HEK293T (cell line): Measurements from ENCODE around the gene LRWD1.
"Not testable (repeated sequence)": the region's sequence is repeated elsewhere in the genome, so short reads cannot be mapped to it uniquely, and the experiment has no call there.

Experiments used
- CTCF ChIA-PET: fragments of 350-600 bp; formaldehyde crosslinking; extraction: SDS; loops from one replicate; lab custom pipeline; 2021; ENCODE audit warnings: antibody characterized with exemption, inconsistent platforms; lab: Yijun Ruan, JAX
- POLR2A ChIA-PET: fragments of 350-600 bp; formaldehyde crosslinking; extraction: SDS; loops from one replicate; lab custom pipeline; 2020; ENCODE audit warnings: antibody characterized with exemption, inconsistent platforms; lab: Yijun Ruan, JAX
- DNase-seq: peaks from one replicate; pipeline ENCODE4 v3.0.0; 2012; ENCODE audit warnings: mixed read lengths; ENCODE audit errors: extremely low spot score
- ARNT ChIP-seq: fragments of 450-650 bp; IDR thresholded peaks from 2 replicates; pipeline ENCODE4 v1.6.1; 2017; ENCODE audit warnings: mild to moderate bottlenecking
- BHLHE40 ChIP-seq: fragments of 450-650 bp; IDR thresholded peaks from 2 replicates; pipeline ENCODE4 v1.6.1; 2016; ENCODE audit warnings: mild to moderate bottlenecking, moderate library complexity, borderline replicate concordance
- CTBP1 ChIP-seq: fragments of 450-650 bp; IDR thresholded peaks from 2 replicates; pipeline ENCODE4 v1.6.1; 2016; ENCODE audit warnings: borderline replicate concordance
- ELF4 ChIP-seq: fragments of 450-650 bp; IDR thresholded peaks from 2 replicates; pipeline ENCODE4 v1.6.1; 2017; ENCODE audit warnings: antibody characterized with exemption
- FOXA1 ChIP-seq: fragments of 450-650 bp; IDR thresholded peaks from 2 replicates; pipeline ENCODE4 v1.6.1; 2016; ENCODE audit warnings: mild to moderate bottlenecking
- FOXK2 ChIP-seq: fragments of 450-650 bp; IDR thresholded peaks from 2 replicates; pipeline ENCODE4 v1.6.1; 2016; ENCODE audit warnings: mild to moderate bottlenecking
- FOXM1 ChIP-seq: fragments of 450-650 bp; IDR thresholded peaks from 2 replicates; pipeline ENCODE4 v1.6.1; 2017; ENCODE audit warnings: mild to moderate bottlenecking, borderline replicate concordance
- HDGF ChIP-seq: fragments of 450-650 bp; IDR thresholded peaks from 2 replicates; pipeline ENCODE4 v1.6.1; 2017; ENCODE audit warnings: antibody characterized with exemption, borderline replicate concordance
- L3MBTL2 ChIP-seq: fragments of 450-650 bp; conservative IDR thresholded peaks from 2 replicates; pipeline ENCODE4 v1.6.1; 2016; ENCODE audit warnings: mild to moderate bottlenecking
- LEF1 ChIP-seq: fragments of 450-650 bp; IDR thresholded peaks from 2 replicates; pipeline ENCODE4 v1.6.1; 2017; ENCODE audit warnings: mild to moderate bottlenecking, borderline replicate concordance
- NFRKB ChIP-seq: fragments of 450-650 bp; IDR thresholded peaks from 2 replicates; pipeline ENCODE4 v1.6.1; 2016; ENCODE audit warnings: mild to moderate bottlenecking, moderate library complexity
- PKNOX1 ChIP-seq: fragments of 450-650 bp; IDR thresholded peaks from 2 replicates; pipeline ENCODE4 v1.6.1; 2016
- SP1 ChIP-seq: fragments of 450-650 bp; IDR thresholded peaks from 2 replicates; pipeline ENCODE4 v1.6.1; 2017
- SUZ12 ChIP-seq: fragments of 450-650 bp; IDR thresholded peaks from 2 replicates; pipeline ENCODE4 v1.6.1; 2016; ENCODE audit warnings: mild to moderate bottlenecking
- TARDBP ChIP-seq: fragments of 450-650 bp; IDR thresholded peaks from 2 replicates; pipeline ENCODE4 v1.6.1; 2016
- ZNF384 ChIP-seq: fragments of 450-650 bp; IDR thresholded peaks from 2 replicates; pipeline ENCODE4 v1.6.1; 2016

LRWD1 gene

DNA sequence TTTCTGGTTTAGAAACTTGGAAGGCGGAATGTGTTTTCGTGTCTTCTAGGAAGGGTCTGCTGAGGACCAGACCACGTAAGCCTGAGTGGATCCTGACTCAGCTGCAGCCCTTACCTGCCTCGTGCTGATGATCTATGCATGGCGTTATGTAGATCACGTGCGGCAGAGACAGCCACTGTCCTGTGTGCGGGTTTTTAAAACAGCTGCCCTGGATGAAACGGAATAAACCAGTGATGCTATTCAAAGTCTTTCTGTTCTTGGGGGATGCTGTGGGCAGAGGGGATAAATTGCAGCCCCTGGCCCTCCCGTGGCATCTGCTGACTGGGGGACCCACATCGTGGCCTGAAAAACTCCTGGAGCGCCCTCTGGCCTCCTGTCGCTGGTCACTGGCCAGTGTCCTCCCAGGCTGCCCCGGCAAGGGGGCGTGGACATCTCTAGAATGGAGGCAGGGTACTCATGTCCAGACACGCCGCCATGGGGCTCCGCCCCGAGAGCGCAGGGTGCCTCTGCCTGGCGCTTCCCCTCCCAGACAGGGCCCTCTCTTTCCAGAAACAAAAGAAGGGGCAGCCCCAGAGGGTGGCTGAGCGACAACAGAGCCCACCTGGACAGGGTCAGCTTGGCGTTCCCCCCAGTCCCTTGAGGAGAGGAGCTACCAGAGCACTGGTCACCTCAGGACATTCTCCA lies 13.3 kb upstream of the LRWD1 start:
- no peak for TF ChIP-seq FOXA1
- TF ChIP-seq LEF1, result no peak
- no peak for TF ChIP-seq FOXM1
- no peak for TF ChIP-seq BHLHE40
- no peak for TF ChIP-seq ZNF384
- no peak for TF ChIP-seq PKNOX1
- no peak for TF ChIP-seq TARDBP
- no peak for TF ChIP-seq ARNT
- no peak for TF ChIP-seq L3MBTL2
- TF ChIP-seq FOXK2, result no peak
- no peak for TF ChIP-seq SUZ12
- no peak for TF ChIP-seq HDGF
- no peak for TF ChIP-seq CTBP1
- no peak for TF ChIP-seq SP1
- TF ChIP-seq ELF4, result no peak
- ChIA-PET POLR2A (no interaction called here), CTCF (no interaction called here)
- no peak for DNase-seq

DNA sequence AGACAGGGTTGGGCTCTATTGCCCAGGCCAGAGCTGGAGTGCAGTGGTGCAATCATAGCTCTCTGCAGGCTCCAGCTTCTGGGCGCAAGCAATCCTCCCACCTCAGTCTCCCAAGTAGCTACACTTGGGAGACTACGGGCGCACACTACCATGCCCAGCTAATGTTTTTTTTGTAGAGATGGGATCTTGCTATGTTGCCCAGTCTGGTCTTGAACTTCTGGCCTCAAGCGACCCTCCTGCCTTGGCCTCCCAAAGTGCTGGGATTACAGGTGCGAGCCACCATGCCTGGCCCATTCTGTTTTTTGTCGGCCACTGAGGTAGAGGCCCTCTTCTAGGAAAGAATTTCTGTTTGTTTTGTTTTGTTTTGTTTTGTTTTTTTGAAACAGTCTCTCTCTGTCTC lies 12.3 kb upstream of the LRWD1 start:
- DNase-seq, result no peak
- CTCF ChIA-PET, result no interaction called here
- POLR2A ChIA-PET, result no interaction called here
- TF ChIP-seq LEF1, result no peak
- TF ChIP-seq SP1, result no peak
- TF ChIP-seq PKNOX1, result no peak
- no peak for TF ChIP-seq SUZ12
- no peak for TF ChIP-seq ARNT
- no peak for TF ChIP-seq ZNF384
- TF ChIP-seq FOXK2, result no peak
- TF ChIP-seq ELF4, result no peak
- no peak for TF ChIP-seq HDGF
- TF ChIP-seq FOXM1, result no peak
- TF ChIP-seq NFRKB, result no peak
- TF ChIP-seq BHLHE40, result no peak
- TF ChIP-seq CTBP1, result no peak
- TF ChIP-seq TARDBP, result no peak
- no peak for TF ChIP-seq FOXA1

- no peak for TF ChIP-seq FOXM1
- no peak for TF ChIP-seq ARNT
- TF ChIP-seq FOXA1, result no peak
- TF ChIP-seq TARDBP, result no peak
- TF ChIP-seq CTBP1, result no peak
- TF ChIP-seq BHLHE40, result no peak
- no peak for TF ChIP-seq ELF4
- DNase-seq, result no peak
- CTCF ChIA-PET, result no interaction called here
- POLR2A ChIA-PET, result no interaction called here
Measured at GRCh38 chr7:102453319-102453718, 11.5 kb upstream of the LRWD1 start.

DNA sequence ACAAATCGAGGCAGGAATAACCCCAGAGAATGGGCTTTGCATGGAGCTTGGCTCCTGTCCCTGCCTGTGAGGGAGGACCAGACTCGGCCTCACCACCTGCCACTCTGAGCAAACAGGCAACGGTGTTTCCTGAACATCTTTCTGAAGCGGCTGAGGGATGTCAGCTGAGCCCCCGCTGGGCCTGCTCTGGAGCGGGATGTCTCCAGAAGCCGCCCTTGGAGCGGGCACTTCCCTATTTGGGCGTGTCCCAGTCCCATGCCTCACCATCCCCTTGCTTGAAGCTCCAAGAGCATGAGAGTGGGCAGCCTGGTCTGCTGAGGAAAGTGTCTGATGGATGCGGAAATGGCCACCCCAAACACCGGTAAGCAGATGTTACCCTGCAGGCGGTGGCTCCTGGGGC lies 10.3 kb upstream of the LRWD1 start:
- no peak for DNase-seq
- CTCF ChIA-PET, result no interaction called here
- TF ChIP-seq CTBP1, result no peak
- TF ChIP-seq LEF1, result no peak
- no peak for TF ChIP-seq BHLHE40
- TF ChIP-seq ZNF384, result no peak
- no peak for TF ChIP-seq FOXM1
- TF ChIP-seq TARDBP, result no peak
- no peak for TF ChIP-seq SUZ12
- no peak for TF ChIP-seq FOXA1
- TF ChIP-seq SP1, result no peak
- no peak for TF ChIP-seq FOXK2
- TF ChIP-seq HDGF, result no peak
- no peak for TF ChIP-seq PKNOX1
- no peak for TF ChIP-seq L3MBTL2
- no peak for TF ChIP-seq NFRKB
- TF ChIP-seq ELF4, result no peak
- no peak for TF ChIP-seq ARNT
- POLR2A ChIA-PET, result no interaction called here

DNA sequence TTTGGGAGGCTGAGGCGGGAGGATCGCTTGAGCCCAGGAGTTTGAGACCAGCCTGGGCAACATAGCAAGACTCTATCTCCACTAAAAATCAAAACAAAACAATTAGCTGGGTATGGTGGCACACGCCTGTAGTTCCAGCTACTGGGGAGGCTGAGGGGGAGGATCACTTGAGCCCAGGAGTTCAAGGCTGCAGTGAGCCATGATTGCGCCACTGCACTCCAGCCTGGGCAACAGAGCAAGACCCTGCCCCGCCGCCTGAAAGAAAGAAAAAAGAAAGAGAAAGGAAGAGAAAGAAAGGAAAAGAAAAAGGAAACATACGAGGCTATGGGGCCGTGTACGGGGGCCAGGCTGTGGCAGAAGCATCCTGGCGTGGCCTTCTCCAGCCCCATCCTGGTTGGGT lies 9.9 kb upstream of the LRWD1 start:
- DNase-seq, CTCF ChIA-PET, POLR2A ChIA-PET: not testable (repeated sequence)

- no peak for DNase-seq
- no peak for TF ChIP-seq LEF1
- POLR2A ChIA-PET, result no interaction called here
- CTCF ChIA-PET, result interaction anchor here (1.0 to 1.4 kb wide), 2 partner anchors 12 to 176 kb away, joined by 3 to 5 read pairs; no protein-coding TSS in a partner anchor
Measured at GRCh38 chr7:102455596-102455995, 9.2 kb upstream of the LRWD1 start.
